Pancreas (tissue), 10 donors: ENCODE results near the gene P2RX3. TPM values are rescaled to one million over a fixed set of nuclear protein-coding genes. Genes with fewer than 3 reads are reported as not detected.

Experiments
- ATAC-seq, 4 donors: fragments of 200-7000 bp; cut with Tn5 transposase; one replicate each; pipeline versions ENCODE4 v1.8.0 to v1.9.1; 2020; ENCODE audit warnings: mild to moderate bottlenecking in 4 of 4, moderate library complexity in 4 of 4
- DNase-seq, 6 donors: peaks; one replicate each; pipeline ENCODE4 v3.0.0-alpha.2; 2020
- FAIRE-seq: peaks from 2 replicates; lab custom pipeline; 2012; peaks lifted over from hg19 to GRCh38; lab: Jason Lieb, UNC
- H3K27ac ChIP-seq, 4 donors: fragments of 200-600 bp; sonication (generic); 1 replicate in 3 of 4; 2 replicates in 1 of 4; pipeline versions ENCODE4 v1.5.0 to v1.8.0; 2020
- H3K27me3 ChIP-seq, 4 donors: fragments of 200-600 bp; one replicate each; pipeline ENCODE4 v1.8.0; 2021
- H3K36me3 ChIP-seq, 3 donors: fragments of 200-600 bp; sonication (generic) in 1 of 3; one replicate each; pipeline versions ENCODE4 v1.5.0 to v1.8.0; 2020 to 2021
- H3K4me1 ChIP-seq, 3 donors: fragments of 200-600 bp; one replicate each; pipeline ENCODE4 v1.8.0; 2021
- H3K4me3 ChIP-seq, 4 donors: fragments of 200-600 bp; sonication (generic) in 2 of 4; one replicate each; pipeline versions ENCODE4 v1.5.0 to v1.8.0; 2020 to 2021
- H3K9me3 ChIP-seq, 4 donors: fragments of 200-600 bp; one replicate each; pipeline ENCODE4 v1.8.0; 2021
- WGBS, 2 donors: extraction: QIAGEN DNeasy Blood & Tissue Kit; methylation state at CpG; one replicate each; pipeline ENCODE4 v1.1.7; 2013; 5-methylcytosine and 5-hydroxymethylcytosine counted together
- intact Hi-C, 3 donors: fragments of 100-400 bp; cut with DNase I; formaldehyde crosslinking; loops; one replicate each; pipeline versions ENCODE4 v1.11.1 to v1.14.2; 2022
- polyA plus RNA-seq, 2 donors: library from polyadenylated mRNA; stranded (reverse); fragments of 200-250 nt; gene quantifications; one replicate each; pipeline ENCODE4 v1.2.3, GENCODE V29; 2013
- total RNA-seq, 6 donors: library from RNA; stranded (reverse); fragmentation: NEBNext Ultra II Directional in 4 of 6; extraction: Animal tissue kit (Norgen Biotek cat#: 25700) in 4 of 6; gene quantifications; one replicate each; pipeline versions ENCODE4 v1.2.1 to v1.2.4, GENCODE V29; 2021 to 2023
- TF ChIP-seq, protein P1 (sequence below), 4 donors: fragments of 200-600 bp; sonication (generic) in 3 of 4; IDR thresholded peaks; one replicate each; pipeline versions ENCODE4 v1.5.0 to v1.8.0; 2021; ENCODE audit warnings: antibody characterized with exemption in 4 of 4
- donor health status: healthy with polysubstance abuse.
- donor health status: DM: no; HTN: no; CAD: no; lungs with moderate emphysema.
- donor health status: DM: no; HTN: no; CAD: no.
- donor health status: control.
- donor health status: control.
- donor health status: Bipolar disorder and iron deficiency.
- donor health status: DM: yes; HTN: yes; CAD: no.
- donor health status: DM: no; HTN: no; CAD: no.
- donor health status: DM: no; HTN: no; CAD: no.
- donor health status: DM: yes; HTN: yes; CAD: no.

Gene P2RX3
- total and polyA plus RNA-seq, 8 donors: 0.07 to 0.16 (median 0.16) TPM; not detected in 5

DNA sequence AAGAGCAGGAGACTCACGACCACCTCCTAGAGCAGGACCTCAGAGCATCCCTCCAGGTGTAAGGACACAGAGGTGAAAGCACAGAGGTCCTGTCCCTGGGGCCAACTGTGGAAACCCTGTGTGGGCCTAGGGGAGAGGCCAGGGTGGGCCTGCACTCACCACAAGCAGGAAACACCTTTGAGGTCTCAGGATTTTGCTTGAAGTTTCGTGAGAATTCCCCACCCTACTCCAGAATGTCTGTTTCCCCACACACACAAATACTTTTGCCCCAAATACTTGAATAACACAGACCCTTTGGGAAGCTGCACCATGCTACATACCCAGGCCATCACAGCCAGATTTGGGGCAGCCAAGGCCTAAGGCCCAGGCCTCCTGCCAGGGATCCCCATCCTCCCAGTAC lies 70.6 kb downstream of the P2RX3 start:
- no peak overlapping the region for H3K27ac ChIP-seq
- no peaks in the 10 kb centered on the region for H3K36me3 ChIP-seq
- H3K4me3 ChIP-seq: no peak overlapping the region
- DNase-seq: no peak
- FAIRE-seq: no peak
- intact Hi-C loops: loop anchor here in 1 of 3 donors (10.0 kb wide), 1 partner anchor 64 kb away; no protein-coding TSS in a partner anchor
- H3K27me3 ChIP-seq: no peaks in the 10 kb centered on the region
- no peaks in the 10 kb centered on the region for H3K9me3 ChIP-seq
- WGBS, 2 donors: 71% methylated on average over 2 of the region's 2 CpGs
- ATAC-seq: no peak
- H3K4me1 ChIP-seq: peaks cover 0 to 6% (median 0%) of the 10 kb centered on the region in 3 donors
- TF ChIP-seq, protein P1, sequence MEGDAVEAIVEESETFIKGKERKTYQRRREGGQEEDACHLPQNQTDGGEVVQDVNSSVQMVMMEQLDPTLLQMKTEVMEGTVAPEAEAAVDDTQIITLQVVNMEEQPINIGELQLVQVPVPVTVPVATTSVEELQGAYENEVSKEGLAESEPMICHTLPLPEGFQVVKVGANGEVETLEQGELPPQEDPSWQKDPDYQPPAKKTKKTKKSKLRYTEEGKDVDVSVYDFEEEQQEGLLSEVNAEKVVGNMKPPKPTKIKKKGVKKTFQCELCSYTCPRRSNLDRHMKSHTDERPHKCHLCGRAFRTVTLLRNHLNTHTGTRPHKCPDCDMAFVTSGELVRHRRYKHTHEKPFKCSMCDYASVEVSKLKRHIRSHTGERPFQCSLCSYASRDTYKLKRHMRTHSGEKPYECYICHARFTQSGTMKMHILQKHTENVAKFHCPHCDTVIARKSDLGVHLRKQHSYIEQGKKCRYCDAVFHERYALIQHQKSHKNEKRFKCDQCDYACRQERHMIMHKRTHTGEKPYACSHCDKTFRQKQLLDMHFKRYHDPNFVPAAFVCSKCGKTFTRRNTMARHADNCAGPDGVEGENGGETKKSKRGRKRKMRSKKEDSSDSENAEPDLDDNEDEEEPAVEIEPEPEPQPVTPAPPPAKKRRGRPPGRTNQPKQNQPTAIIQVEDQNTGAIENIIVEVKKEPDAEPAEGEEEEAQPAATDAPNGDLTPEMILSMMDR (IDR thresholded peaks at IDR 0.05): no peak

DNA sequence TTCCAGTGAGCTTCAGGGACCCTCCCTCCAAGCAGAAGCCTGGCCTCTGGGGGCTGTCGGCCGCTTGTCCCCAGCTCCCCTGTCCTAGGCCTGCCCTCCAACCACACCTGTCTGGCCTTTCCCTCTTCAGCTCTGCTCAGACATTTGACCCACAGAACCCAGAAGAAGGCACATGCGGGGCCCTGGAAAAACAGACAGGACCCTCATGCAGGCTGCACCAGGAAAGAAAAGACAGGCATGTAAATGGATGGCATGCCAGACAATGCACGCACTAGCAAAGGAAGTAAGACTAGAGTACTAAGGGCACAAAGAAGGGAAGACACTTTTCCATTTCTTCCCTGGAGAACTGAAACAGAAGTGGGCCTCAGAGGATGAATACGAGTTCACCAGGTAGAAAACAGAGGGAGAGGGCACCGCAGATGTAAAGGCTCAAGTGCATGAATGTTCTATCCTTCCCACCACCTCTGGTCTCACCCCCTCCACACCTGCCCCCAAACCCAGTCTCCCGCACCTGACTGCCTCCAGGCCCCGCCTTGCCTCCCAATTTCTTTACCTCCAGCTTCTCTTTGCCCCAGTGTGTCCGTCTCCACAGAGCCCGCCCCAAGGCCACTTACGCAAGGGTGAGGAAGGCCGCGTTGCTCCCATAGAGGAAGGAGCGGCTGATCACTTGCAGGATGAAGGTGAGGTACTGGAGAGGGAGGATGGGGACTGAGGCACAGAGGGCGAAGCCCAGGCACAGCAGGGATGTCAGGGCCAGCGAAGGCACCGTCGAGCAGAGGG lies 71.4 kb downstream of the P2RX3 start:
- Histone ChIP-seq H3K9me3 (no peaks in the 10 kb centered on the region), H3K4me1 (peaks cover 0 to 6% (median 0%) of the 10 kb centered on the region in 3 donors), H3K4me3 (no peak overlapping the region), H3K27ac (no peak overlapping the region), H3K27me3 (no peaks in the 10 kb centered on the region), H3K36me3 (no peaks in the 10 kb centered on the region)
- FAIRE-seq: no peak
- TF ChIP-seq, protein P1 (IDR thresholded peaks at IDR 0.05): no peak
- no peak for ATAC-seq
- WGBS, 2 donors: 95 to 97% methylated on average over 16 to 18 of the region's 18 CpGs
- no peak for DNase-seq
- intact Hi-C loops: loop anchor here in 1 of 3 donors (10.0 kb wide), 1 partner anchor 65 kb away; no protein-coding TSS in a partner anchor

DNA sequence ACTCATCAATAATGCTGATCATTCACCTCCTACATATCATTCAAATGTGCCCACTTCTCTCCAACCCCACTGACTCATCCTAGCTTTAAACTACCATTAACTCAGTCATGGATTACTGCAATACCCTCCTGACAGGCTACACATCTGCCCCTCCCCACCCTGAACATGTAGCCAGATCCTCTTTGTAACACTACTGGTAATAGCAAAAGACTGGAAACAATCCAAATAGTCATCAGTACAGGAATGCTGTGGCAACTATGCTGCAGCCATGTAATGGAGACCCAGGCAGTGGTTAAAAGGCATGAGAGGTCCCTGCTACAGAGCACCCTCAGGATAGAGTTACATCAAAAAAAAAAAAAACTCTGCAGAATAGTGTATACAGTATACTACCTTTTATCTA lies 72.1 kb downstream of the P2RX3 start:
- intact Hi-C loops: no loop called here
- TF ChIP-seq, protein P1 (IDR thresholded peaks at IDR 0.05): no peak
- Histone ChIP-seq H3K27ac (no peak overlapping the region), H3K4me3 (no peak overlapping the region), H3K27me3 (no peaks in the 10 kb centered on the region), H3K9me3 (no peaks in the 10 kb centered on the region), H3K4me1 (peaks cover 0 to 6% (median 0%) of the 10 kb centered on the region in 3 donors), H3K36me3 (peaks cover 0 to 6% (median 0%) of the 10 kb centered on the region in 3 donors)
- no peak for ATAC-seq
- FAIRE-seq: no peak
- no peak for DNase-seq

DNA sequence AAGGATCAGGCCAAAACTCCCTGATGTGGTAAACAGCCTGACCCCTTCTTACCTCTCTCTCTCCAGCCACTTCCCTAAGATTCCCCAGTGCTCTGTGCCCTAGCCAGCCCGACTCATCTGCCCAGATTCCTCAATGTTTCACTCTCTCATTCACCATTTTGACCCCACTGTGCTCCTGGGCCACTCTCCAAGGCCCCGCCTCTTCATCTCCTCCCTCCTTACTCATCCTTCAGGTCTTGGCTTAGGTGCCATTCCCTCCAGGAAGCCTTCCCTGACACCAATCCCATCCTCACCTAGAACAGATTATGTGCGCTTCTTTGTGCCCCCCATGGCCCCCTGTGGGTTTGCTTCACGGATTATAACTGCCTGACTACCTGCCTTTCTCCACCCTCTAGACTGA lies 75.5 kb downstream of the P2RX3 start:
- no peaks in the 10 kb centered on the region for H3K4me1 ChIP-seq
- FAIRE-seq: no peak
- H3K27ac ChIP-seq: no peak overlapping the region
- H3K9me3 ChIP-seq: no peaks in the 10 kb centered on the region
- H3K27me3 ChIP-seq: no peaks in the 10 kb centered on the region
- H3K4me3 ChIP-seq: no peak overlapping the region
- peaks cover 0 to 9% (median 6%) of the 10 kb centered on the region in 3 donors for H3K36me3 ChIP-seq
- 86 to 90% methylated on average over 4 of the region's 4 CpGs for WGBS, 2 donors
- TF ChIP-seq, protein P1 (IDR thresholded peaks at IDR 0.05): no peak
- intact Hi-C loops: no loop called here
- no peak for DNase-seq
- ATAC-seq: no peak
